ENCODE data around the gene TAF6L. TPM values are rescaled to one million over a fixed set of nuclear protein-coding genes. Genes with fewer than 3 reads are reported as not detected.

TAF6L gene
- total and polyA plus RNA-seq, 9 of the 15 experiments (the other 6 are each of a cell fraction or from before 2014, with no cell fraction given) = 0.04 to 45.5 (median 20.8) TPM

GRCh38 chr11:62805076-62805892 is 34.1 kb downstream of the TAF6L start, which contains the start of gene NXF1 (continued):
- TF ChIP-seq E2F4 (CRISPR knock-in tag; IDR thresholded peaks at IDR 0.05; ENCODE audit: low read depth) (no peak), SIN3A (IDR thresholded peaks at IDR 0.05; ENCODE audit: borderline replicate concordance in 2 of 2, control insufficient read depth in 1 of 2, low read depth in 2 of 2, low read length in 2 of 2) (peak; percentile 84 to 94; a peak in 3 of 4 replicates), ZNF445 (CRISPR knock-in tag; IDR thresholded peaks at IDR 0.05; ENCODE audit: low read depth) (no peak), GTF2A2 (tag; IDR thresholded peaks at IDR 0.05) (peak; percentile 94), SIRT6 (IDR thresholded peaks at IDR 0.05; ENCODE audit: low read depth, low read length) (no peak), POLR2AphosphoS2 (IDR thresholded peaks at IDR 0.05; ENCODE audit: low read length) (peak; percentile 97), POLR2A (conservative IDR thresholded peaks at IDR 0.05) (peak; percentile 100), ZBTB5 (IDR thresholded peaks at IDR 0.05) (no peak), TEAD4 (IDR thresholded peaks at IDR 0.05; ENCODE audit: low read length) (peak; percentile 20; the same call in 1 of the 2 replicates), TEAD4 (CRISPR knock-in tag; IDR thresholded peaks at IDR 0.05; ENCODE audit: borderline replicate concordance) (no peak), CAMTA2 (CRISPR knock-in tag; conservative IDR thresholded peaks at IDR 0.05) (no peak), COPS2 (conservative IDR thresholded peaks at IDR 0.05) (no peak), ETS1 (conservative IDR thresholded peaks at IDR 0.05; ENCODE audit: control insufficient read depth, low read depth, low read length) (peak; percentile 69; the same call in 1 of the 2 replicates), ZKSCAN8 (CRISPR knock-in tag; IDR thresholded peaks at IDR 0.05) (no peak), PTRF (tag; IDR thresholded peaks at IDR 0.05) (no peak), ZNF197 (CRISPR knock-in tag; IDR thresholded peaks at IDR 0.05; ENCODE audit: low read depth) (no peak), ZNF41 (CRISPR knock-in tag; conservative IDR thresholded peaks at IDR 0.05) (no peak), KDM4B (IDR thresholded peaks at IDR 0.05; ENCODE audit: borderline replicate concordance in 2 of 2, low read depth in 1 of 2) (no peak), GABPB1 (CRISPR knock-in tag; IDR thresholded peaks at IDR 0.05) (peak; percentile 88), MED1 (CRISPR knock-in tag; IDR thresholded peaks at IDR 0.05; ENCODE audit: borderline replicate concordance) (0 out of 2 replicates have a peak, but pooled peaks have one; percentile 54), MTA2 (IDR thresholded peaks at IDR 0.05; ENCODE audit: low read depth) (no peak), HDAC6 (IDR thresholded peaks at IDR 0.05; ENCODE audit: low read depth, low read length) (peak; percentile 94), ZNF436 (CRISPR knock-in tag; IDR thresholded peaks at IDR 0.05) (no peak), NR0B1 (IDR thresholded peaks at IDR 0.05; ENCODE audit: partially characterized antibody) (no peak)
